Endothelial cell of umbilical vein (primary cell): ENCODE measurements around the gene LENG8.

Experiments
- POLR2AphosphoS5 ChIP-seq: IDR thresholded peaks from 2 replicates; pipeline ENCODE4 v1.6.1; 2012; ENCODE audit warnings: low read depth, mild to moderate bottlenecking, control low read depth, low read length, moderate library complexity; ENCODE audit not compliant: insufficient read depth
- TF ChIP-seq, protein P1 (sequence below), 2 donors: IDR thresholded peaks; 1 replicate in 1 of 2; 2 replicates in 1 of 2; pipeline ENCODE4 v1.5.1; 2011; ENCODE audit warnings: low read length in 2 of 2, mild to moderate bottlenecking in 2 of 2, moderate library complexity in 2 of 2, control low read depth in 1 of 2, inconsistent platforms in 1 of 2, low read depth in 1 of 2; ENCODE audit not compliant: insufficient read depth in 1 of 2; ENCODE audit errors: extremely low read depth in 1 of 2

- TF ChIP-seq, protein P1, sequence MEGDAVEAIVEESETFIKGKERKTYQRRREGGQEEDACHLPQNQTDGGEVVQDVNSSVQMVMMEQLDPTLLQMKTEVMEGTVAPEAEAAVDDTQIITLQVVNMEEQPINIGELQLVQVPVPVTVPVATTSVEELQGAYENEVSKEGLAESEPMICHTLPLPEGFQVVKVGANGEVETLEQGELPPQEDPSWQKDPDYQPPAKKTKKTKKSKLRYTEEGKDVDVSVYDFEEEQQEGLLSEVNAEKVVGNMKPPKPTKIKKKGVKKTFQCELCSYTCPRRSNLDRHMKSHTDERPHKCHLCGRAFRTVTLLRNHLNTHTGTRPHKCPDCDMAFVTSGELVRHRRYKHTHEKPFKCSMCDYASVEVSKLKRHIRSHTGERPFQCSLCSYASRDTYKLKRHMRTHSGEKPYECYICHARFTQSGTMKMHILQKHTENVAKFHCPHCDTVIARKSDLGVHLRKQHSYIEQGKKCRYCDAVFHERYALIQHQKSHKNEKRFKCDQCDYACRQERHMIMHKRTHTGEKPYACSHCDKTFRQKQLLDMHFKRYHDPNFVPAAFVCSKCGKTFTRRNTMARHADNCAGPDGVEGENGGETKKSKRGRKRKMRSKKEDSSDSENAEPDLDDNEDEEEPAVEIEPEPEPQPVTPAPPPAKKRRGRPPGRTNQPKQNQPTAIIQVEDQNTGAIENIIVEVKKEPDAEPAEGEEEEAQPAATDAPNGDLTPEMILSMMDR (IDR thresholded peaks at IDR 0.05; ENCODE audit: extremely low read depth in 1 of 2, insufficient read depth in 1 of 2, low read depth in 1 of 2, low read length in 2 of 2): no peak
- TF ChIP-seq POLR2AphosphoS5: peak; percentile 93
Measured at GRCh38 chr19:54463531-54464043, 14.6 kb downstream of the LENG8 start, which contains the start of gene LENG9.
